ENCODE results near the gene VPS52. TPM values are rescaled to one million over a fixed set of nuclear protein-coding genes. Genes with fewer than 3 reads are reported as not detected.
A peak's percentile ranks its signal among the peaks of the same experiment; 100 is the strongest.

VPS52 gene
- total and polyA plus RNA-seq, 9 of the 15 experiments (the other 6 are each of a cell fraction or from before 2014, with no cell fraction given) = 24.4 to 103 (median 40.2) TPM

- TF ChIP-seq, protein P1, sequence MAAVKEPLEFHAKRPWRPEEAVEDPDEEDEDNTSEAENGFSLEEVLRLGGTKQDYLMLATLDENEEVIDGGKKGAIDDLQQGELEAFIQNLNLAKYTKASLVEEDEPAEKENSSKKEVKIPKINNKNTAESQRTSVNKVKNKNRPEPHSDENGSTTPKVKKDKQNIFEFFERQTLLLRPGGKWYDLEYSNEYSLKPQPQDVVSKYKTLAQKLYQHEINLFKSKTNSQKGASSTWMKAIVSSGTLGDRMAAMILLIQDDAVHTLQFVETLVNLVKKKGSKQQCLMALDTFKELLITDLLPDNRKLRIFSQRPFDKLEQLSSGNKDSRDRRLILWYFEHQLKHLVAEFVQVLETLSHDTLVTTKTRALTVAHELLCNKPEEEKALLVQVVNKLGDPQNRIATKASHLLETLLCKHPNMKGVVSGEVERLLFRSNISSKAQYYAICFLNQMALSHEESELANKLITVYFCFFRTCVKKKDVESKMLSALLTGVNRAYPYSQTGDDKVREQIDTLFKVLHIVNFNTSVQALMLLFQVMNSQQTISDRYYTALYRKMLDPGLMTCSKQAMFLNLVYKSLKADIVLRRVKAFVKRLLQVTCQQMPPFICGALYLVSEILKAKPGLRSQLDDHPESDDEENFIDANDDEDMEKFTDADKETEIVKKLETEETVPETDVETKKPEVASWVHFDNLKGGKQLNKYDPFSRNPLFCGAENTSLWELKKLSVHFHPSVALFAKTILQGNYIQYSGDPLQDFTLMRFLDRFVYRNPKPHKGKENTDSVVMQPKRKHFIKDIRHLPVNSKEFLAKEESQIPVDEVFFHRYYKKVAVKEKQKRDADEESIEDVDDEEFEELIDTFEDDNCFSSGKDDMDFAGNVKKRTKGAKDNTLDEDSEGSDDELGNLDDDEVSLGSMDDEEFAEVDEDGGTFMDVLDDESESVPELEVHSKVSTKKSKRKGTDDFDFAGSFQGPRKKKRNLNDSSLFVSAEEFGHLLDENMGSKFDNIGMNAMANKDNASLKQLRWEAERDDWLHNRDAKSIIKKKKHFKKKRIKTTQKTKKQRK (IDR thresholded peaks at IDR 0.05; ENCODE audit: borderline replicate concordance, low read depth, low read length) = no peak
- TF ChIP-seq ELF2 (CRISPR knock-in tag; IDR thresholded peaks at IDR 0.05) (no peak; the same call in none of the 2 replicates), ZNF717 (CRISPR knock-in tag; IDR thresholded peaks at IDR 0.05) (peak; percentile 86), FOXK1 (CRISPR knock-in tag; IDR thresholded peaks at IDR 0.05; ENCODE audit: borderline replicate concordance) (peak; percentile 88), PHTF2 (CRISPR knock-in tag; IDR thresholded peaks at IDR 0.05) (no peak), DIDO1 (tag; IDR thresholded peaks at IDR 0.05; ENCODE audit: low read depth) (peak; percentile 93), YBX1 (IDR thresholded peaks at IDR 0.05) (no peak), KLF13 (tag; IDR thresholded peaks at IDR 0.05; ENCODE audit: borderline replicate concordance, low read depth) (peak; percentile 59; the same call in 1 of the 2 replicates), SMARCA5 (IDR thresholded peaks at IDR 0.05) (0 out of 2 replicates have a peak, but pooled peaks have one; percentile 10), HBP1 (CRISPR knock-in tag; IDR thresholded peaks at IDR 0.05) (peak; percentile 87; the same call in 1 of the 2 replicates), BDP1 (IDR thresholded peaks at IDR 0.05; ENCODE audit: insufficient read depth, insufficient read length) (no peak), ILK (tag; IDR thresholded peaks at IDR 0.05; ENCODE audit: borderline replicate concordance, low read depth) (no peak), PCBP1 (IDR thresholded peaks at IDR 0.05; ENCODE audit: low read depth, low read length, poor library complexity, severe bottlenecking) (no peak), ZC3H4 (CRISPR knock-in tag; IDR thresholded peaks at IDR 0.05; ENCODE audit: borderline replicate concordance) (no peak), E2F6 (IDR thresholded peaks at IDR 0.05; ENCODE audit: borderline replicate concordance in 1 of 2, extremely low read depth in 1 of 2, insufficient read depth in 1 of 2, insufficient read length in 1 of 2, low read depth in 1 of 2, low read length in 1 of 2, poor library complexity in 1 of 2, severe bottlenecking in 1 of 2) (peak in 1 of 2 experiments; percentile 23), IFI16 (CRISPR knock-in tag; IDR thresholded peaks at IDR 0.05) (0 out of 2 replicates have a peak, but pooled peaks have one; percentile 20), EWSR1 (IDR thresholded peaks at IDR 0.05; ENCODE audit: borderline replicate concordance, low read depth, partially characterized antibody) (no peak), ZNF146 (CRISPR knock-in tag; IDR thresholded peaks at IDR 0.05; ENCODE audit: unreplicated experiment) (no peak)
Measured at GRCh38 chr6:33271468-33272274, at the start of gene VPS52, which contains the start of gene RPS18 (continued).
